ENCODE results near the gene STAG1. TPM values are rescaled to one million over a fixed set of nuclear protein-coding genes. Genes with fewer than 3 reads are reported as not detected.

STAG1 gene
- total and polyA plus RNA-seq, 2 of the 13 experiments (the other 11 are each of a cell fraction or from before 2014, with no cell fraction given) = 6.2 to 25.9 TPM

DNA sequence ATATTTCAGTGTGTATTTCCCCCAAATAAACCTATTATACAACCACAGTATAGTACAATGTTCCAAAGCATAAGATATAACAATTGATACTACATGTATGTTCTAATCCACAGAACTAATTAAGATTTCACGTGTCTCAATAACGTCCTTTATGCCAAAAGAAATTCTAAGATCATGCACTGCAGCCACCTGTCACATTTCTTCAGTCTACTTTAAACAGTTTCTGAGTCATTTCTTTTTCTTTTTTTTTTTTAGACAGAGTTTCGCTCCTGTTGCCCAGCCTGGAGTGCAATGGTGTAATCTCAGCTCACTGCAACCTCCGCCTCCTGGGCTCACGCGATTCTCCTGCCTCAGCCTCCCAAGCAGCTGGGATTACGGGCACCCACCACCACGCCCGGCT is 190.2 kb downstream of the STAG1 start:
- intact Hi-C loops (cut with micrococcal nuclease; ENCODE audit: unreplicated experiment) (no loop called here), in situ Hi-C loops (cut with HindIII; ENCODE audit: extremely low pct_ligation_motif_present, low pct_unique_long_range_greater_than_20kb) (loop anchor here (25.0 kb wide), 1 partner anchor 175 kb away; no protein-coding TSS in a partner anchor)
- Histone ChIP-seq H3K4me3 (replicated peaks in 1 of 3; ENCODE audit: insufficient read depth in 1 of 3, low read depth in 2 of 3, low read length in 3 of 3) (no peak overlapping the region), H3K27me3 (ENCODE audit: control insufficient read depth in 1 of 2, insufficient read depth in 2 of 2, low read length in 2 of 2) (no peaks in the 10 kb centered on the region), H3K36me3 (replicated peaks in 1 of 2; ENCODE audit: control insufficient read depth in 1 of 2, insufficient read depth in 2 of 2, low read length in 2 of 2) (0 out of 5 replicates have a peak, but pooled peaks cover 0 to 4% of the 10 kb centered on the region in 2 experiments), H3K9me3 (ENCODE audit: low read length) (no peaks in the 10 kb centered on the region), H3K4me1 (ENCODE audit: insufficient read depth, low read length) (no peaks in the 10 kb centered on the region), H4K20me1 (ENCODE audit: insufficient read depth, low read length) (no peaks in the 10 kb centered on the region), H3K27ac (ENCODE audit: extremely low read length, insufficient read depth, low read length) (no peak overlapping the region), H3K9ac (ENCODE audit: insufficient read depth, low read depth, low read length) (no peak overlapping the region), H2AFZ (ENCODE audit: low read length) (no peak overlapping the region), H3K4me2 (ENCODE audit: low read depth, low read length) (no peak overlapping the region), H3K79me2 (ENCODE audit: insufficient read depth, low read length) (no peaks in the 10 kb centered on the region)
- BruUV-seq (replicated peaks) = no TSS peak
- 96% methylated on average over 9 of the region's 9 CpGs for WGBS (ENCODE audit: low lambda C conversion rate)
- ChIA-PET CTCF (ENCODE audit: low intra/inter-chr PET ratio, low total read pairs) (no interaction called here), POLR2A (no interaction called here)
- ATAC-seq (no peak), FAIRE-seq (no peak), DNase-seq (ENCODE audit: low spot score) (no peak)
- TF ChIP-seq, protein P1, sequence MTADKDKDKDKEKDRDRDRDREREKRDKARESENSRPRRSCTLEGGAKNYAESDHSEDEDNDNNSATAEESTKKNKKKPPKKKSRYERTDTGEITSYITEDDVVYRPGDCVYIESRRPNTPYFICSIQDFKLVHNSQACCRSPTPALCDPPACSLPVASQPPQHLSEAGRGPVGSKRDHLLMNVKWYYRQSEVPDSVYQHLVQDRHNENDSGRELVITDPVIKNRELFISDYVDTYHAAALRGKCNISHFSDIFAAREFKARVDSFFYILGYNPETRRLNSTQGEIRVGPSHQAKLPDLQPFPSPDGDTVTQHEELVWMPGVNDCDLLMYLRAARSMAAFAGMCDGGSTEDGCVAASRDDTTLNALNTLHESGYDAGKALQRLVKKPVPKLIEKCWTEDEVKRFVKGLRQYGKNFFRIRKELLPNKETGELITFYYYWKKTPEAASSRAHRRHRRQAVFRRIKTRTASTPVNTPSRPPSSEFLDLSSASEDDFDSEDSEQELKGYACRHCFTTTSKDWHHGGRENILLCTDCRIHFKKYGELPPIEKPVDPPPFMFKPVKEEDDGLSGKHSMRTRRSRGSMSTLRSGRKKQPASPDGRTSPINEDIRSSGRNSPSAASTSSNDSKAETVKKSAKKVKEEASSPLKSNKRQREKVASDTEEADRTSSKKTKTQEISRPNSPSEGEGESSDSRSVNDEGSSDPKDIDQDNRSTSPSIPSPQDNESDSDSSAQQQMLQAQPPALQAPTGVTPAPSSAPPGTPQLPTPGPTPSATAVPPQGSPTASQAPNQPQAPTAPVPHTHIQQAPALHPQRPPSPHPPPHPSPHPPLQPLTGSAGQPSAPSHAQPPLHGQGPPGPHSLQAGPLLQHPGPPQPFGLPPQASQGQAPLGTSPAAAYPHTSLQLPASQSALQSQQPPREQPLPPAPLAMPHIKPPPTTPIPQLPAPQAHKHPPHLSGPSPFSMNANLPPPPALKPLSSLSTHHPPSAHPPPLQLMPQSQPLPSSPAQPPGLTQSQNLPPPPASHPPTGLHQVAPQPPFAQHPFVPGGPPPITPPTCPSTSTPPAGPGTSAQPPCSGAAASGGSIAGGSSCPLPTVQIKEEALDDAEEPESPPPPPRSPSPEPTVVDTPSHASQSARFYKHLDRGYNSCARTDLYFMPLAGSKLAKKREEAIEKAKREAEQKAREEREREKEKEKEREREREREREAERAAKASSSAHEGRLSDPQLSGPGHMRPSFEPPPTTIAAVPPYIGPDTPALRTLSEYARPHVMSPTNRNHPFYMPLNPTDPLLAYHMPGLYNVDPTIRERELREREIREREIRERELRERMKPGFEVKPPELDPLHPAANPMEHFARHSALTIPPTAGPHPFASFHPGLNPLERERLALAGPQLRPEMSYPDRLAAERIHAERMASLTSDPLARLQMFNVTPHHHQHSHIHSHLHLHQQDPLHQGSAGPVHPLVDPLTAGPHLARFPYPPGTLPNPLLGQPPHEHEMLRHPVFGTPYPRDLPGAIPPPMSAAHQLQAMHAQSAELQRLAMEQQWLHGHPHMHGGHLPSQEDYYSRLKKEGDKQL (CRISPR knock-in tag; IDR thresholded peaks at IDR 0.05; ENCODE audit: low read depth) = no peak
- TF ChIP-seq MTA3 (CRISPR knock-in tag; IDR thresholded peaks at IDR 0.05) (no peak), GZF1 (CRISPR knock-in tag; IDR thresholded peaks at IDR 0.05) (no peak), ZNF772 (CRISPR knock-in tag; IDR thresholded peaks at IDR 0.05) (no peak), TEAD2 (CRISPR knock-in tag; IDR thresholded peaks at IDR 0.05) (no peak), ZFP36L2 (CRISPR knock-in tag; IDR thresholded peaks at IDR 0.05) (no peak), MTF1 (CRISPR knock-in tag; IDR thresholded peaks at IDR 0.05) (no peak), HNF4G (IDR thresholded peaks at IDR 0.05; ENCODE audit: borderline replicate concordance, low read depth, low read length) (no peak), HNF4G (CRISPR knock-in tag; IDR thresholded peaks at IDR 0.05; ENCODE audit: borderline replicate concordance, low read depth) (no peak)
- TF ChIP-seq, protein P2, sequence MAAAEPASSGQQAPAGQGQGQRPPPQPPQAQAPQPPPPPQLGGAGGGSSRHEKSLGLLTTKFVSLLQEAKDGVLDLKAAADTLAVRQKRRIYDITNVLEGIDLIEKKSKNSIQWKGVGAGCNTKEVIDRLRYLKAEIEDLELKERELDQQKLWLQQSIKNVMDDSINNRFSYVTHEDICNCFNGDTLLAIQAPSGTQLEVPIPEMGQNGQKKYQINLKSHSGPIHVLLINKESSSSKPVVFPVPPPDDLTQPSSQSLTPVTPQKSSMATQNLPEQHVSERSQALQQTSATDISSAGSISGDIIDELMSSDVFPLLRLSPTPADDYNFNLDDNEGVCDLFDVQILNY (CRISPR knock-in tag; conservative IDR thresholded peaks at IDR 0.05) = no peak
- TF ChIP-seq, protein P3, sequence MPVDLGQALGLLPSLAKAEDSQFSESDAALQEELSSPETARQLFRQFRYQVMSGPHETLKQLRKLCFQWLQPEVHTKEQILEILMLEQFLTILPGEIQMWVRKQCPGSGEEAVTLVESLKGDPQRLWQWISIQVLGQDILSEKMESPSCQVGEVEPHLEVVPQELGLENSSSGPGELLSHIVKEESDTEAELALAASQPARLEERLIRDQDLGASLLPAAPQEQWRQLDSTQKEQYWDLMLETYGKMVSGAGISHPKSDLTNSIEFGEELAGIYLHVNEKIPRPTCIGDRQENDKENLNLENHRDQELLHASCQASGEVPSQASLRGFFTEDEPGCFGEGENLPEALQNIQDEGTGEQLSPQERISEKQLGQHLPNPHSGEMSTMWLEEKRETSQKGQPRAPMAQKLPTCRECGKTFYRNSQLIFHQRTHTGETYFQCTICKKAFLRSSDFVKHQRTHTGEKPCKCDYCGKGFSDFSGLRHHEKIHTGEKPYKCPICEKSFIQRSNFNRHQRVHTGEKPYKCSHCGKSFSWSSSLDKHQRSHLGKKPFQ (CRISPR knock-in tag; IDR thresholded peaks at IDR 0.05; ENCODE audit: insufficient replicate concordance) = no peak
- TF ChIP-seq, protein P4, sequence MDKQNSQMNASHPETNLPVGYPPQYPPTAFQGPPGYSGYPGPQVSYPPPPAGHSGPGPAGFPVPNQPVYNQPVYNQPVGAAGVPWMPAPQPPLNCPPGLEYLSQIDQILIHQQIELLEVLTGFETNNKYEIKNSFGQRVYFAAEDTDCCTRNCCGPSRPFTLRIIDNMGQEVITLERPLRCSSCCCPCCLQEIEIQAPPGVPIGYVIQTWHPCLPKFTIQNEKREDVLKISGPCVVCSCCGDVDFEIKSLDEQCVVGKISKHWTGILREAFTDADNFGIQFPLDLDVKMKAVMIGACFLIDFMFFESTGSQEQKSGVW (CRISPR knock-in tag; IDR thresholded peaks at IDR 0.05; ENCODE audit: borderline replicate concordance) = no peak
- TF ChIP-seq, protein P5, sequence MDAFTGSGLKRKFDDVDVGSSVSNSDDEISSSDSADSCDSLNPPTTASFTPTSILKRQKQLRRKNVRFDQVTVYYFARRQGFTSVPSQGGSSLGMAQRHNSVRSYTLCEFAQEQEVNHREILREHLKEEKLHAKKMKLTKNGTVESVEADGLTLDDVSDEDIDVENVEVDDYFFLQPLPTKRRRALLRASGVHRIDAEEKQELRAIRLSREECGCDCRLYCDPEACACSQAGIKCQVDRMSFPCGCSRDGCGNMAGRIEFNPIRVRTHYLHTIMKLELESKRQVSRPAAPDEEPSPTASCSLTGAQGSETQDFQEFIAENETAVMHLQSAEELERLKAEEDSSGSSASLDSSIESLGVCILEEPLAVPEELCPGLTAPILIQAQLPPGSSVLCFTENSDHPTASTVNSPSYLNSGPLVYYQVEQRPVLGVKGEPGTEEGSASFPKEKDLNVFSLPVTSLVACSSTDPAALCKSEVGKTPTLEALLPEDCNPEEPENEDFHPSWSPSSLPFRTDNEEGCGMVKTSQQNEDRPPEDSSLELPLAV (CRISPR knock-in tag; conservative IDR thresholded peaks at IDR 0.05; ENCODE audit: low read depth) = no peak

All from HepG2 (cell line).